ENCODE data around the gene EIF2S1.

DNA sequence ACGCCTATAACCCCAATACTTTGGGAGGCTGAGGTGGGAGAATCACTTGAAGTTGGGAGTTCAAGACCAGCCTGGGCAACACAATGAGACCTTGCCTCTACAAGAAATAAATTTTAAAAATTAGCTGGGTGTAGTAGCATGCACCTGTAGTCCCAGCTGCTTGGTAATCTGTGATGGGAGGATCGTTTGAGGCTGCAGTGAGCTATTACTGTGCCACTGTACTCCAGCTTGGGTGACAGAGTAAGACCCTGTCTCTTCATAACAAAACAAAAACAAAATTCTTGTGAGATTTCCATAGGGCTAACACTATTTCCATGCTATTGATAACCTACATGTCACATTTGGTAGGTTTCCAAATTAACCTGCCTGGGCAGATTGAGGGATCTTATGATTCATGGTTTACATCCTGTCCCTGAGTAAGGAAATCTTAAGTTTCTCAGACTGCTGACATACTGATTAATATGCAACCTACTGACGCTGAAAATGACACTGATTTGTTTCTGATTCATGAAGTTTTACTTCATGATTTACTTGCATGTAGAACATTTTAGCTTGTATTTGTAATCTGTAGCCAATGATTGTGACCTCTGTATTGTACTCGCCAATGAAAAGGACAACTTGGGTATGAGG is 16.4 kb upstream of the EIF2S1 start:
- TF ChIP-seq CTCF (IDR thresholded peaks at IDR 0.05) = no peak
- no peak for TF ChIP-seq POLR2A (IDR thresholded peaks at IDR 0.05)
